HG03565 (cell line): ENCODE measurements around the gene SYCE3.

Experiments used
- ATAC-seq: cut with Tn5 transposase; IDR thresholded peaks from one replicate; pipeline ENCODE4 v1.9.1; 2021; ENCODE audit warnings: mild to moderate bottlenecking, moderate library complexity; ENCODE audit not compliant: unreplicated experiment

The SYCE3 gene

GRCh38 chr22:50504369-50505211 is 58.1 kb downstream of the SYCE3 start:
- no peak for ATAC-seq

GRCh38 chr22:50503475-50504145 is 59.1 kb downstream of the SYCE3 start:
- no peak for ATAC-seq

- no peak for ATAC-seq
Measured at GRCh38 chr22:50502628-50503474, 59.9 kb downstream of the SYCE3 start.

GRCh38 chr22:50502096-50502495 is 60.6 kb downstream of the SYCE3 start:
- no peak for ATAC-seq
